Kidney capillary endothelial cell (primary cell): ENCODE data around the gene BBS1.
"Not testable (repeated sequence)": the region's sequence is repeated elsewhere in the genome, so short reads cannot be mapped to it uniquely, and the experiment has no call there.

Source experiments
- DNase-seq: peaks from one replicate; pipeline ENCODE4 v3.0.0-alpha.2; 2018; ENCODE audit warnings: low spot score

Gene BBS1

GRCh38 chr11:66510271-66510989 is at the start of gene BBS1:
BBS1 (plus strand) TSS chr11:66510635; CDS start chr11:66510660, 25 bp downstream.
- peak; percentile 69 for DNase-seq

DNA sequence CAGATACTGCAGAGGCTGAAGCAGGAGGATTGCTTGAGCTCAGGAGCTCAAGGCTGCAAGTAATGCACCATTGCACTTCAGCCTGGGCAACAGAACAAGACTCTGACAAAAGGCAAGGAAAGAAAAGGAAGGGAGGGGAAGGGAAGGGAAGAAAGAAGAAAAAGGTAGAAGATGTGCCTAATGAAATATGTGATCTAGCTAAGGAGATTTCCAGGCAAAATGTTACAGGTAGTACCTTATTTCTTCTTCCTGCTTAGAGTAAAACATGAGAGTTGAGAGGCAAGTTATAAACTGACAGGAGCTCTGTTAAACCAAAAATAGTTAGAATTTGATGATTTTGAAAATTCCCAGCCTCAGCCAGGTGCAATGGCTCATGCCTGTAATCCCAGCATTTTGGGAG is 48.4 kb upstream of the BBS1 start:
- DNase-seq, result no peak

DNA sequence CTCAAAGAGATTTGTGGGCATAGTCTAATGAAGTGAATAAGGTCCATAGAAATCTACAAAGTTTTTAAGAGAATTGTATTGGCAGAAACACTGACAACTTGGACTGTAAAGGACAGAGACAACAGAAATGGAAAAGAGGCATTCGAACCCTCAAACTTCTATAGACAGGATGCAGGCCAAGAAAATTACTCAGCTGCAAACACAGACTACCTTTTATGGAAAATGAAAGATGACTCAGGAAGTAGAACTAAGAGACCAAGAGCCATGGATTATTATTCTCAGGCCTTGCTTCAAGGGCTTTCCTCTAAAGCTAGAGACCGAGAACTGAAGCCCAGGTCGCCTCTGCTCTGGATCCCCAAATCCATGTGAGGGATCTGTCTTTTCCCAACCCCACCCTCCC is 47.5 kb upstream of the BBS1 start:
- DNase-seq, result no peak

GRCh38 chr11:66464116-66464515 is 46.3 kb upstream of the BBS1 start:
- not testable (repeated sequence) for DNase-seq

GRCh38 chr11:66464916-66465315 is 45.5 kb upstream of the BBS1 start:
- no peak for DNase-seq

DNA sequence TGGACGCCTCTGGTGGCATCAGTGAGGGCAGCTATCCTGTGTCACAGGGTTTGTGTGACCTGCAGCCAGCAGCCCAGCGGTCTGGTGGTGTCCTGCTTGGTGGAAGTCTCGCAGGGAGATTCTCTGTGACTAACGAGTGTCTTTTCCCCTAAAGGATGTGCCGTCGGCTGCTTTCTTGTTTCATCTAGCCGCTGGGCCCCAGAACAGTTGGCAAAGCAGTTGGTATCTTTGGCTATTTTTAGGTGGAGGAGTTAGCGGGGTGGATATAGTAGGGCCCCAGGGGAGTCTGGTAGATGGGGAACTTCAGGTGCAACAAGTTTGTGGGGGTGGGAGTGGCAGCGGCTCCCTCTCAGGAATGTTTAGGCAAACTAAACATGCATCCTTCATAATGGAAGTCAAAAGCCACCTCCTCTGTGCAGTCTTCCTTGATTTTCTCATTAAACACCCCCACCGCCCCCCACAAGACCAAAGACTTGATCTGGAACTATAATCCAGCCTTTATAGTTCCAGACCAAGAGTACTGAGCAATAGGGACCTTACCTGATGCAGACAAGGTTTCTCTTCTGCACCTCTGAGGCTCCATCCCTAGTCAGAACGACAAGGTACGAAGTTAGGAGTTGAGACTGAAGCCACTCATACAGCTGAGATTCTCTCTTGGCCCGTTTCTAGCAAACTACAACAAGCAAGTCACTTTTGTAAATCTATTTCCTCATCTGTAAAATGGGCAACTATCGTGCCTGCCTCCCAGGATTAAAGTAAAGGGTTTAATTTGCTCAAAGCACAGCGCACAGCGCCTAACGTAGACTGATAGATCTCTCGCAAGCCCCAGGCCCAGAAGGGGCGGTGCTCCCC is 44.8 kb upstream of the BBS1 start:
- no peak for DNase-seq

- peak; percentile 86 for DNase-seq
These were observed 44.0 kb upstream of the BBS1 start, which contains the start of gene PELI3 for GRCh38 chr11:66466225-66467033. PELI3 (plus strand) TSS chr11:66466905; CDS start chr11:66468129, 1,224 bp downstream.

- no peak for DNase-seq
These were observed 43.3 kb upstream of the BBS1 start for GRCh38 chr11:66467034-66467659.

DNA sequence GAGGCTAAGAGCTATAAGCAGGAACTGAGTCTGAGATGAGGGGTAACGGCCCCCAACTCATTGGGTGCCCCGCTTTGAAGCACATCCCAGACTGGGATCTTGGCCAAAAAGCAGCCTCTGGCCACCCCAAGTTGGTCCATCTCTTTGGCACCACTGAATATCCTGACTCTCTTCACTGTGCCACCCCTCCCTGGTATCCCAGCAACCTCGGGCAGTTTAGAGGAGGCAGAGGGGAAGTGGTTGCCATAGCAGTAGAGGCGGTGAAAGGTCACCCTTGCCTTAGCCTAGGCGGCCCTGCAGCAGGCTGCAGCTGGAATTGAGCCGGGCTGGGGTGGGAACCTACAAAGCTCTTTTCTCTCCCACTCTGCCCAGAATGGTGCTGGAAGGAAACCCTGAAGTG is 42.7 kb upstream of the BBS1 start:
- DNase-seq, result no peak

DNA sequence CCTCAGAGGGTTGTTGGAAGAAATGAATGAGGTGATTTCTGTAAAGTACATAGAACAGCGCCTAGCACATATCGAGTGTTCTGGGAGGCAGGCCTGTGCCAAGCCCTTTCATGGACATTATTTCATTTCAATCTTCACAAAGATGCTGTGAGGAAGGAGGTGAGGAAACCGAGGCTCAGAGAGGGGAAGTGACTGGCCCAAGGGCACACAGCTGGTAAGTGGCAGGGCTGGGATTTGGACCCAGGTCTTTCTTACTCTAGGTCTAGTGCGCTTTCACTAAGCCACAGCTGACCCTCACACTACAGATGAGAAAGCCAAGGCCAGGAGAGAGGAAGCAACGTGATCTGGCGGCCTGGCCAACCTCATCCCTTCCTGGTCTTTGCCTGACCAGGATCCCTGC is 41.7 kb upstream of the BBS1 start:
- no peak for DNase-seq

- DNase-seq, result no peak
These were observed 41.0 kb upstream of the BBS1 start for GRCh38 chr11:66469441-66469840.

DNA sequence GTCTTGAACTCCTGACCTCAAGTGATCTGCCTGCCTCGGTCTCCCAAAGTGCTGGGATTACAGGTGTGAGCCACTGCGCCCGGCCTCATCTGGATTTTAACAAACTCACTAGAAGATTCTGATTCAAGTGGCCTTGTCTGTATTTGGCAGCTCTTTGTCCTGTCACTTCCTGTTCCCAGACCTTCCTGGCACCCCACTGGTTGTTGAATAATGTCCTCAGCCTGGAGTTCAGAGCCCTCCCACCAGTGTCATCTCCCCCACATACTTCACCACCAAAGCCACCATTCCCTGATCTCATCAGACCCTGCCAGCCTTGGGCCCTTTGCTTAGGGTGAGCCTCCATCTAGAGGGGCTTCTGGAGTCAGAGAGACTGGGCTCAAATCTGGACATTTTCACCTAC is 40.4 kb upstream of the BBS1 start:
- DNase-seq, result no peak

DNA sequence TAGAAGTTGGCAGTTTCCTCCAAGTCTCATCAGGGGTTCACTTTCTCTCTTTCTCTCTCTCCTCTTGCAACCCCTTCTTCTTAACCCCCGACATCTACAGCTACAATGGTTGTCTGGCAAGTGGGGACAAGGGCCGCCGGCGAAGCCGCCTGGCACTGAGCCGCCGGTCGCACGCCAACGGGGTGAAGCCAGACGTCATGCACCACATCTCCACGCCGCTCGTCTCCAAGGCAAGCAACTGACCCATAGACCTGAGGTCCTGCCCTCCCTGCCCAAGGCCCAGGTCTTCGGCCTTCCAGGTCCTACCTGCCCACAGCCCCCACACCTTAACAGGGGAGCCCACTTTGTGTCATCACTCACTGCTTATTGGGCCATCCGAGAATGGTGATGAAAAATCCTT is 39.3 kb upstream of the BBS1 start:
- DNase-seq, result no peak

- no peak for DNase-seq
These were observed 38.4 kb upstream of the BBS1 start for GRCh38 chr11:66472054-66472453.

GRCh38 chr11:66473167-66473566 is 37.3 kb upstream of the BBS1 start:
- DNase-seq, result no peak

- DNase-seq, result no peak
These were observed 36.6 kb upstream of the BBS1 start for GRCh38 chr11:66473608-66474515.

DNA sequence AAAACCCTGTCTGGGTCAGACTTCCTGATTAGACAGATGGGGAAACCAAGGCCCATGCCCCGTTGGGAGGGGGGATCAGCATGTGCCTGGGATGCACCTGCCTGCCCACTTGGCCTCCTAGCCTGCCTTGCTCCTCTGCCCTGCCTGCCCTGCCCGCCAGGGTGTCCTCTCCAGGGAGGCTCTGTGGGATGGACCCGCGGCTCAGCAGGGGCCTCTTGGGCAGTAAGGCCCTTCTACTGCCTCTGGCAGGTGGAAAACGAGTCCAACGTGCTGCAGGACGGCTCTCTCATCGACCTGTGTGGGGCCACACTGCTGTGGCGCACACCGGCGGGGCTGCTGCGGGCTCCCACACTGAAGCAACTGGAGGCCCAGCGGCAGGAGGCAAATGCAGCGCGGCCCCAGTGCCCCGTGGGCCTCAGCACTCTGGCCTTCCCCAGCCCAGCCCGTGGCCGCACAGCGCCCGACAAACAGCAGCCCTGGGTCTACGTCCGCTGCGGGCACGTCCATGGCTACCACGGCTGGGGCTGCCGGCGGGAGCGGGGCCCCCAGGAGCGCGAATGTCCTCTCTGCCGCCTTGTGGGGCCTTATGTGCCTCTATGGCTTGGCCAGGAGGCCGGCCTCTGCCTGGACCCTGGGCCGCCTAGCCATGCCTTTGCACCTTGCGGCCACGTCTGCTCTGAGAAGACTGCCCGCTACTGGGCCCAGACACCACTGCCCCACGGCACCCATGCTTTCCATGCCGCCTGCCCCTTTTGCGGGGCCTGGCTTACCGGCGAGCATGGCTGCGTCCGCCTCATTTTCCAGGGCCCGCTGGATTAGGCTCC is 34.9 kb upstream of the BBS1 start:
- DNase-seq, result no peak

DNA sequence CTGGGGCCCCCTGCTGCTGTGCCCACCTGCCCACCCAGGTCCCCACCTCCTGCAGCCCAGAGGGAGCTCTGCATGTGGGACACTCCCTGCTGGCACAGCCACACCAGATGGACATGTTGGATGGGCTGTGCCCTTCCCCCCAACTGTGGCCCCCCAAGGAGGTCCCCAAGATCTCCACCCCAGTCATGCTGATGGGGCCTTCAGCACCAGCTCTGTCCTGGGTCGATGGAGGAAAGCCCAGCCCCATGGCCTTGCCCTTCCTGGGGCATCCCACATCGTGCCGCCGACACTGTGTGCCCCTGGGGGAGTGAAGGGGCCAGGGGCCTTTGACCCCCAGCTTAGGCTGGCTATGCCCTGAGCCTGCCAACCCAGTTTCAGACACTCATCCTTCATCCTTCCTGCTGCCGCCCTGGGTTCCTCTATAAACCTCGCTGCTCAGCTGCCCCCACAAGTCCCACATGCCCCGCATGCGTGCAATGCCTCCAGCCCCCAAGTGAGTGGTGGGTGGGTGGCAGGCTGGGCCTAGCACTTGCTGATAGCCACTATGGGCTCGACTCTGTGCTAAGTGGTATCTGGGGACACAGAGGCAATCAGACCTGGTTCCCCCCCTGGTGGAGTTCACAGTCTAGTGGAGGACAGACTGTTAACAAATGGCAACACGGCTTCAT is 34.1 kb upstream of the BBS1 start:
- DNase-seq, result no peak

GRCh38 chr11:66476841-66477251 is 33.6 kb upstream of the BBS1 start:
- DNase-seq, result no peak
